ENCODE measurements around the gene ATRIP.

Gene ATRIP

DNA sequence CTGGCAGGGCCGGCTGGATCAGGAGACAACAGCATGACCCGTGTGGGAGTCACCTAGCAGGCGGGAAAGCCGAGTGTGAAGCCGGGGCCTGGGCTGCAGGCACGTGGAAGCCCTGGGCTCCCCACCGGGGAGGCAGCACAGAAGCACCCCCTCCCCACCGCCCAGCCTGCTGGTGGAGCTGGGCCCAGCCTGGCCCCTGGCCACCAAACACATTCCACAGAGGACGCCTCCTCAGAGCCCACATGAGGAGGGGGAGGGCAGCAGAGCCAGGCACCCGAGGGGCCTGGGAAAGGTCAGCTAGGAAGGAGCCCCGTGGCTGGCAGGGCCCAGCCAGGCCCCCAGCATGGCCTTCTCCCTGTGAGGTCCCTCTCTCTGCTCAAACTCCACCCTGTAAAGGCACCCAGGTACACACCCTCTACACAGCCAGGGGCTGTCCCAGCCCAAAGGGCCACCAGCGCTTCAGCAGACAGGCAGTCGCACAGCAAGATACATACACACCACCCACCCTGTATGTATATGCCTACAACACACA, 21.2 kb upstream of the ATRIP start:
- DNase-seq: no peak

DNA sequence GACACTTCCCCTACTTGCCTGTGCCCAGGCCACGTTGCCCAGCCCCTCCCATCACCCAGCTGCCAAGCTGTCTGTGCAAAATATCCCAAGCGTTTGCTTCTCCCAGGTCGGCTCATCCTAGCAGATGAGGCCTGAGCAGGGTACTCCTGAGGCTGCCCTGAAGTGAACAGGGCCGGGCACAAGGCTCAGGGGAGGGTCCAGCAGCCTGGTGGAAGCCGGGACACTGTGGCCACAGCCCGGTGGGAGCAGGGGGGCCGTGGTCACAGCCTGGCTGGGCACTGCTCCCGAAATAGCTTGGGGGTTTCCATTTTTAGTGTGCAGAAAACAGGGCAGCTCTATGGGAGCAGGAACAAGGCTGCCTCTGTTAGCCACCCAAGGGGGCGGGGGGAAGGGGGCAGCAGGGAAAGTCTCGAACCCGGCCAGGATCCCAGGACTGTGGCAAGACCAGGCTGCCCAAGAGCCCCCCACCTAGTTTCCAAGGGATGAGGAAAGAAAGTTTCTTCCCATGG, 20.1 kb upstream of the ATRIP start:
- no peak for DNase-seq

- no peak for DNase-seq
Measured at GRCh38 chr3:48426944-48427629, 19.4 kb upstream of the ATRIP start.

DNA sequence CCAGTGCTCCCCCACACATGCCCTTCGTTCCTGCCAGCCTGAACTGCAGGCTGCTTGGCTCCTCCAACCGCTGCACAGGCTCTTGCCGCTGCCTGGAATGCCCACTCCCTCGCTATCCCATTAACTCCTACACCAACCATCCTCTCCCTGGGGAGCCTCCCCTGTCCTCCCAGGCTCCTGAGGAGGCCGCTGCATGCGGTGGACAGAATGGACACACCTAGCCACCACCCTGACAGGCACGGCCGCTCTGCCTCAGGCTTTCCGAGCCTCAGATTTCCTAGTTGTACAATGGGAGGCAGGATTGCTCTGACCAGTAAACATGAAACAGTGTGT, 18.9 kb upstream of the ATRIP start:
- no peak for DNase-seq

DNA sequence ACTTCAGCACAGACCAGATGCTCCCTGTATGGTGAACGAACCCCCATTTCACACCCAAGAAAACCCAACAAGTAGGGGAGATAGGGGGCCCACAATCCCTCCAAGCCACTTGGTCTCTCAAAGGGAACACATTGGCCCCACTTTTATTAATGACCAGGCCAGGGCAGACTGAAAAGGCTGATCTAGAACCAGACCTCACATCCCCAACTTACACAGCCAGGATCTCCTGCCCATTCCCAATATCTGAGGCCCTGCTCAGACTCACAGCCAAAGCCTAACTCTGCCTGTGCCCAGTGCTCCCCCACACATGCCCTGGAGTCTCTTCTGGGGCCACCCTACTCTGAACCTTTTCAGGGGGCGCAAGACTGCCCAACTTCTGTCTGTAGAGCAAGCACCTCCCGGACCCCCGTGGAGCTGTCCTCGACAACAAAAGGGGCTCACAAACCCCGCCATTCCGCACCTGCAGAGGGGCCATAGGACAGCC, 18.4 kb upstream of the ATRIP start:
- no peak for DNase-seq

GRCh38 chr3:48428572-48429316, 17.8 kb upstream of the ATRIP start:
- no peak for DNase-seq

GRCh38 chr3:48429317-48429959, 17.1 kb upstream of the ATRIP start:
- peak; percentile 83 for DNase-seq

- no peak for DNase-seq
Measured at GRCh38 chr3:48429960-48430707, 16.4 kb upstream of the ATRIP start, which contains the start of gene PLXNB1. PLXNB1 (minus strand) TSS chr3:48430086; CDS start chr3:48424611, 5,475 bp downstream.

- DNase-seq: no peak
Measured at GRCh38 chr3:48430708-48431101, 15.8 kb upstream of the ATRIP start.

- no peak for DNase-seq
Measured at GRCh38 chr3:48431224-48432029, 15.1 kb upstream of the ATRIP start.

DNA sequence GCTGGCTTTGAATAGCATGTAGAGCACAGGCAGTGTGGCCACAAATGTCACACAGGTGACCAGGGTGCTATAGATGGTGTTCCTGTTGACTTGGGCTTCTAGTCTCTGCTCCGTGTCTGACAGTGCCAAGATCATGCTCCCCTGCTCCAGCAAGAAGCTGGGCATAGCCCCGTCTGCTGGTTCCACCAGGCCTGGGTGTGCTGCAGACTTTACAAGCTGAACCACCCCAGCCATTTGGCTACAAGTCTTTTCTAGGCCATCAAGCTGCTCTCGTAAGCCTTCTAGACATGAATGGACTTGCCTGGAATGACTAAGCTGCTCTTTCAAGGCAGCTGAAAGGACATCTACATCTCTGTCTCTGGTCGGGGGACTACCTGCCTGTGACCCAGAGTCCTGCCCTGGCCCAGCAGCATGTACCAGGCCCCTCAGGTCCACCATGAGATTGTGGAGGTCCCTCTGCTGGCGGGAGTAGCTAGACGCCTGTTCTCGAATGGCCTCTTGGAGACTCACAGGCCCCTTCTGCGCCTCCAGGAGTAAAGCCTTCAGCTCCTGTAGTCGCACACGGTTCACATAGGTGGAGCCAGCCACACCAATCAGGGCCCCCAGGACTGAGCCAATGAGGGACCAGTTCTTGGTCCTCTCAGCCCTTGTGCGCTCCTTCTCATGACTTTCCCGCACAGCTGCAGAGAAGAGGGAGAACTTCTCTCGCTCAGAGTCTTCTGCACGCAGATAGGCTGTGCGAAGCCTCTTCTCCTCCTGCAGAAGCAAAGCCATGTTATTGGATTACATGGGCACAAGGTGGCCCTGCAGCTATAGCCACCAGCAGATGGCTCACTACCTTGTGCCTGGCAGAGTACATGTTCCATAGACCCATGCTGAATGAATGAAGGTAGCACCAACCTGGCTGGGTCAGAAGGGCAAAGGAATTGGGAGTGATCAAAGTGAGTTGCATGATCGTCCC, 13.8 kb upstream of the ATRIP start:
- DNase-seq: no peak

DNA sequence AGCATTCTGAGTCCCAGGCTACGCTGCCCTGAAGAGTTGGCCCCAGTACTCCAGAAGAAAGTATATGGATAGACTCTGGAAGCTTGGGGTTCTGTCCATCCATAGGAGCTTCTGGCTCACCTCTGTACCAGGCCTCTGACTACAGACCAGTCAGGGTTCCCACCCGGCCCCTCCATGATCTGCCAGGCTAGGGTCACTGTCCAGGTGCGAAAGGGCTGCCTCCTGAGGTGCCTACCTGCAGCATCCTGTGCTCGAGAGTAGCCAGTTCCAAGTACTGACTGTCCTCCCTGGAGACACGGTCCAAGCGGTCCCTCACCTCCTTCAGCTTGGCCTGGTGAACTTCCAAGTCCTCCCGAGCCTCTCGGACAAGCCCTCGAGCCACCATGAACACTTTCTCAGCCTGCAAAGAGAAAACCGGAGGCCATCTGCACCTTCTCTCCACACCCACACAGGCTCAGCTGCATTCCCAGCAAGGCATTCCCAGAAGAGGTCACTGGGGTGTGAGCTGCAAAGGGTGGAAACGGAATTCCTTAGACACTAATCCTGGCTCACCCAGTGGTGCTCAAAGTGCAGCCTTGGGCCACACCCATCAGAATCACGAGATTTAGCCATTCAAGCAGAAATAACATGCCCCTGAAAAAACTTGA, 12.9 kb upstream of the ATRIP start:
- no peak for DNase-seq

GRCh38 chr3:48434591-48435222, 11.8 kb upstream of the ATRIP start:
- DNase-seq: no peak

- no peak for DNase-seq
Measured at GRCh38 chr3:48435223-48435595, 11.3 kb upstream of the ATRIP start.

- DNase-seq: peak; percentile 92
Measured at GRCh38 chr3:48435774-48436476, 10.6 kb upstream of the ATRIP start.

DNA sequence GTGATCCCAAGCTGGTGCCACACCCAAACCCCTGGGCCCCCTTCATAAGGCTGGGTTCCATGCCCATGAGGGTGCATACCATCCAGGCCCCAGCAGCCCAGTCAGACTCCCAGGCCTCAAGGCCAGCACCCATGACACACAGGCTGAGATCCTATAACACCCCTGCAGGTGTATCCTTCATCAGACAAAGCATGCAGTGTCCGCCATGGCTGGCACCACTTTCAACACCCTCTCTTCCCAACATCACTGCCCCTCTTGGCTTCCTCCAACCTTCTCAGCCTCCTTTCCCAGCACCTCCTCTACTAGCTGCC, 10.1 kb upstream of the ATRIP start:
- no peak for DNase-seq

- DNase-seq: no peak
Measured at GRCh38 chr3:48436855-48437254, 9.7 kb upstream of the ATRIP start.

DNA sequence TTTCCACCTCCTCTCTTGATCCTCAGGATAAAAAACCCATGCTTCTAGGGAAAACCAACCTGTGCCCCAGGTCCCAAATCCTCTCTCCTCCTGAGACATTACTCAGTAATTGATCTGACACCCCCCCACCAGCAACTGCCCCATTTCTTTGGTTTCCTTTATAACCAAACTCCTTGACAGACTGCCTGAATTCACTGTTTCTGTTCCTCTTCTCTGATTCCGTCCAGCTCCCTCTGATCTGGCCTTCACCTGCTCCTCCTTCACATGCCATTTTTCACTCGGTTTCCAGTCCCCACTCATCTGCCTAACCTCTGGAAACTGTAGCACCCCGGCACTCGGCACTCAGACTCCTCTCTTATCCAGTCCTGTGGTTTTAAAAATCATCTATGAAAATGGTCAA, 8.7 kb upstream of the ATRIP start:
- DNase-seq: no peak

Data from activated CD8-positive, alpha-beta memory T cell treated with anti-CD3 and anti-CD28 coated beads for 24 hours (primary cell).